Esophagus squamous epithelium (tissue), 5 donors: Measurements from ENCODE around the gene ZNF189. TPM values are rescaled to one million over a fixed set of nuclear protein-coding genes. Genes with fewer than 3 reads are reported as not detected.
A peak's percentile ranks its signal among the peaks of the same experiment; 100 is the strongest.

Source experiments
- DNase-seq: peaks from one replicate; lab custom pipeline; 2025; lab: John Stamatoyannopoulos, UW
- H3K27ac ChIP-seq, 4 donors: fragments of 200-600 bp; sonication (generic); one replicate each; pipeline ENCODE4 v1.5.1; 2016 to 2019; ENCODE audit warnings: mild to moderate bottlenecking in 1 of 4
- H3K27me3 ChIP-seq, 4 donors: fragments of 200-600 bp; sonication (generic); 1 replicate in 3 of 4; 2 replicates in 1 of 4; pipeline versions ENCODE4 v1.5.1 to v1.6.0; 2017 to 2021; ENCODE audit warnings: antibody characterized with exemption in 1 of 4
- H3K36me3 ChIP-seq, 3 donors: fragments of 200-600 bp; sonication (generic); one replicate each; pipeline ENCODE4 v1.5.1; 2016 to 2019
- H3K4me1 ChIP-seq, 3 donors: fragments of 200-600 bp; sonication (generic); one replicate each; pipeline ENCODE4 v1.5.1; 2017 to 2019
- H3K4me3 ChIP-seq, 4 donors: fragments of 200-600 bp; sonication (generic); 1 replicate in 3 of 4; 2 replicates in 1 of 4; pipeline ENCODE4 v1.5.1; 2016 to 2019; ENCODE audit warnings: mild to moderate bottlenecking in 2 of 4, moderate library complexity in 1 of 4
- H3K9me3 ChIP-seq, 3 donors: fragments of 200-600 bp; sonication (generic); one replicate each; pipeline ENCODE4 v1.5.1; 2016 to 2019
- POLR2A ChIP-seq, 4 donors: fragments of 450-650 bp; IDR thresholded peaks; one replicate each; pipeline ENCODE4 v1.6.1; 2017; ENCODE audit warnings: antibody characterized with exemption in 4 of 4, mild to moderate bottlenecking in 4 of 4, moderate library complexity in 3 of 4
- WGBS, 2 donors: methylation state at CpG; one replicate each; pipeline ENCODE4 v1.1.5; 2018; 5-methylcytosine and 5-hydroxymethylcytosine counted together
- intact Hi-C: fragments of 100-400 bp; cut with DNase I; formaldehyde crosslinking; loops from one replicate; pipeline ENCODE4 v1.15.0; 2022
- small RNA-seq, 4 donors: library from RNA; depleted of rRNA; stranded (forward); fragments of <200 nt; gene quantifications; one replicate each; pipeline ENCODE3, GENCODE V24; 2016
- total RNA-seq, 4 donors: library from RNA; depleted of rRNA; stranded (reverse); fragments of >200 nt; gene quantifications; one replicate each; pipeline ENCODE4 v1.1.0, GENCODE V29; 2016
- TF ChIP-seq, protein P1 (sequence below), 6 experiments: fragments of 450-650 bp in 4 of 6; fragments of 200-600 bp in 2 of 6; sonication (generic) in 2 of 6; IDR thresholded peaks; one replicate each; pipeline ENCODE4 v1.5.1; 2016 to 2019; ENCODE audit warnings: antibody characterized with exemption in 6 of 6, mild to moderate bottlenecking in 4 of 6, moderate library complexity in 4 of 6
- donor health status: DM: yes; HTN: yes; CAD: no.

The ZNF189 gene
- total RNA-seq, 4 donors from 2014 or later: 5.0 to 14.7 (median 6.6) TPM

DNA sequence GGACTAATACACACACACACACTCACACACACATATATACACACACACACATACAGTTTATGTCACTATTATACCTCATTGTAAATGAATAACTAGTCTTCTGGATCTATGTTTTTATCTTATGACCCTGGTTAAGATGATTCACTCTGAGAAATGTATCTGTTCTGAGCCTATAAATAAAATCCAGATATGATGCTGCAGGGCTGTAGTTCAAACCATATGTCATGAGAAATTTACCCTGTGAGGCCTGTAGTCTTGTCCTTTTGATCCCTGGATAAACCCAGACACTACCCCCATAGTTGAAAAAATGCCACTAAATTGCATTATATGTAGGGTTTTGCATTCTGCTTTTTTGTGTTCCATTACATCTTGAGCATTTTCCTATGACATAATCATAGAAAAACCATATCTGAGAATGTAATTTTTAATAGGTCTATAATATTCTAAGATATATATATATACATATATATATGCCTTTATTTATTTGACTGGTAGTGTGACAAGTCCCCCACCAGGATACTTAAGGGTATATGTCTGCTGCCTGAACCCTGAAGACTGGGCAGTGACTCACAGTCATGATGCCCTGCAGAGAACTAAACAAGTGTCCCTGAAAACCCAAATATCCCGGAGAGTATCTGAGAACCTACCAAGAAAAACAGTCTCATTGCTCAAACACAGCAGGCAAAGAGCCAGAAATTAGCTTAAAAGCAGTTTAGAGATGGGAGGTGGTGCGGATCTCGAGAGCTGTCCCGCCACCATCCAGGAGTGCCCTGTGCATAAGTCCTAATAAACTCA lies 55.3 kb downstream of the ZNF189 start:
- Histone ChIP-seq H3K9me3 (no peaks in the 10 kb centered on the region), H3K36me3 (no peaks in the 10 kb centered on the region), H3K27me3 (peaks cover 0 to 18% (median 0%) of the 10 kb centered on the region in 4 donors), H3K4me1 (peaks cover 0 to 7% (median 3%) of the 10 kb centered on the region in 3 donors), H3K4me3 (no peak overlapping the region), H3K27ac (no peak overlapping the region)
- WGBS, 2 donors: 80 to 86% methylated on average over 4 of the region's 4 CpGs
- TF ChIP-seq POLR2A (IDR thresholded peaks at IDR 0.05): no peak
- TF ChIP-seq, protein P1, sequence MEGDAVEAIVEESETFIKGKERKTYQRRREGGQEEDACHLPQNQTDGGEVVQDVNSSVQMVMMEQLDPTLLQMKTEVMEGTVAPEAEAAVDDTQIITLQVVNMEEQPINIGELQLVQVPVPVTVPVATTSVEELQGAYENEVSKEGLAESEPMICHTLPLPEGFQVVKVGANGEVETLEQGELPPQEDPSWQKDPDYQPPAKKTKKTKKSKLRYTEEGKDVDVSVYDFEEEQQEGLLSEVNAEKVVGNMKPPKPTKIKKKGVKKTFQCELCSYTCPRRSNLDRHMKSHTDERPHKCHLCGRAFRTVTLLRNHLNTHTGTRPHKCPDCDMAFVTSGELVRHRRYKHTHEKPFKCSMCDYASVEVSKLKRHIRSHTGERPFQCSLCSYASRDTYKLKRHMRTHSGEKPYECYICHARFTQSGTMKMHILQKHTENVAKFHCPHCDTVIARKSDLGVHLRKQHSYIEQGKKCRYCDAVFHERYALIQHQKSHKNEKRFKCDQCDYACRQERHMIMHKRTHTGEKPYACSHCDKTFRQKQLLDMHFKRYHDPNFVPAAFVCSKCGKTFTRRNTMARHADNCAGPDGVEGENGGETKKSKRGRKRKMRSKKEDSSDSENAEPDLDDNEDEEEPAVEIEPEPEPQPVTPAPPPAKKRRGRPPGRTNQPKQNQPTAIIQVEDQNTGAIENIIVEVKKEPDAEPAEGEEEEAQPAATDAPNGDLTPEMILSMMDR (IDR thresholded peaks at IDR 0.05): no peak
- intact Hi-C loops: no loop called here
- no peak for DNase-seq

DNA sequence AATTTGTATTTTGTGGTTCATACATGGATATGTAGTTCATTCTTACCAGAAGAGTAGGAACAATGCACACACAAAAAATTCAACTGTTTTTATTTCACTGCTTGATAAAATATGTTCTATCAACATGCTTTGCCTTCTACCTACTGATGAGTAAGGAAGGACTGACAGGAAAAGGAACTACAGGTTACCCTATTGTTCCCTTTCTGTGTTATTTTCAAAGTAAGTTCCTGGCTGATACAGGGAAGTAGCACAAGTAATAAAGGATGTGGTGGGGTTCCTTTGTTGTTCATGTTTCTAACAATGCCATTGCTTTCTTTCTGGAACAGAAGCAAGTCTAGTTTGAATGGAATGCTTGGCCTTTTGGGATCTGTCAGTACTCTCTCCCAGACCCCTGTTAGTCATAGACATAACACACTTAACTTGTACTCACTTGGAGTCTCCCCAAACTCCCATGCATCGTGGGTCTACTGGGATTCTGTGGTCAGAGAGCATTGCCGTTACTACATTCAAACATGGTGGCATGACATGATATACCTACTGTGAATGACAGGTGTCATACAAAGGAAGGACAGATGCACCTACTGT lies 57.1 kb downstream of the ZNF189 start:
- Histone ChIP-seq H3K27ac (no peak overlapping the region), H3K9me3 (no peaks in the 10 kb centered on the region), H3K36me3 (no peaks in the 10 kb centered on the region), H3K4me1 (no peaks in the 10 kb centered on the region), H3K4me3 (no peak overlapping the region), H3K27me3 (peaks cover 0 to 7% (median 0%) of the 10 kb centered on the region in 4 donors)
- TF ChIP-seq, protein P1 (IDR thresholded peaks at IDR 0.05): no peak
- intact Hi-C loops: loop anchor here (5.0 kb wide), 1 partner anchor 72 kb away; no protein-coding TSS in a partner anchor
- DNase-seq: no peak
- WGBS, 2 donors: 29 to 73% methylated on average over 1 to 2 of the region's 2 CpGs

DNA sequence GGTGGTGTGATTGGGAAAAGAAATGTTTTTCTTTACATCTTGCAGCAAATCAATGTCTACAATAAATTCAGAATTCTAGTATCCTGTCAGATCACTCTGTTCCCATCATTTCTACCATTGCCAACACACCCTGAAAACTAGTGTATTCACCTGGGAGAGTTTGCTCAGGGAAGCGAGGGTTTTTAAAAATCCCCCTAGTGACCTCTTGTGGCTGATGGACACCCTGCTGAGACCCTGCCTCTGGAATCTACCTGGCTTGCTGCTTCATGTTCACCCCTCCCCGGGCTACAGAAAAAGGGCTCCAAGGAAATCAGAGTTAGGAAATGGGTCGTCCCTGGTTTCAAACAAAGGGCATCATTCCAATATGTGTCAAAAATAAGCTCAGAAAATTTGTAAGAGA lies 58.4 kb downstream of the ZNF189 start:
- TF ChIP-seq, protein P1 (IDR thresholded peaks at IDR 0.05): no peak
- no peak for TF ChIP-seq POLR2A (IDR thresholded peaks at IDR 0.05)
- WGBS, 2 donors: 22 to 32% methylated on average over 2 to 3 of the region's 3 CpGs
- H3K4me1 ChIP-seq: no peaks in the 10 kb centered on the region
- H3K9me3 ChIP-seq: no peaks in the 10 kb centered on the region
- H3K4me3 ChIP-seq: no peak overlapping the region
- no peak overlapping the region for H3K27ac ChIP-seq
- H3K36me3 ChIP-seq: no peaks in the 10 kb centered on the region
- H3K27me3 ChIP-seq: peaks cover 0 to 7% (median 0%) of the 10 kb centered on the region in 4 donors
- intact Hi-C loops: loop anchor here (5.0 kb wide), 1 partner anchor 70 kb away; no protein-coding TSS in a partner anchor
- no peak for DNase-seq

DNA sequence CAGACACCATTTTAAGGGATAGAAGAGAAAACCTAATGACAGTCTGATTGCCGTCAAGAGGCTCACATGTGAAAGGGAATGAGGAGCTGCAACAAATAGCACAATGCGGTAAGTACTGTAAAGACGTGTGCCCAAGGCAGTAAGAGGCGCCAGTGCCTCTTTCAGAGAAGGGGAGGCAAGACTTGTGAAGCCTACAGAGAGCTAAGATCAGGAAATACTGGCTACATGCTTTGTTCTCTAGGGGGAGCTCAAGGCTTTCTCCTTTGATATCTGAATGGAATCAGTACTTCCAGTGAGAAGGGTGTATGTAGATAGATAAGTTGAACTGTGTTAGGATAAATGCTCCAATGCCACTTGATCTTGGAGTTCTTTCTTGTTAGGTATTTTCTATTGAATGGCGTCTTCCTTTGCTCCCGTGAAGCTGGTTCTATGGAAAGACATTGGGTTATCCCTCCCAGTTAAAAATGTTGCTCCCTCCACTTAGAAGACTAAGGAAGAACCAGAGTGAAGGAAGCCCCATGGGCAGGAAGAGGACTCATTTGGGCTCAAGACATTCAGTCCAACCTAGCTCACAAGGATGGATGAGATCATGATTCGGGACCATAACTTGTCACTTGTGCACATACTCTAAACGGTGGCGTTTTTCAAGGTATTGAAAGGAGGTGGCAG lies 60.4 kb downstream of the ZNF189 start:
- DNase-seq: no peak
- 30 to 36% methylated on average over 8 to 9 of the region's 9 CpGs for WGBS, 2 donors
- TF ChIP-seq, protein P1 (IDR thresholded peaks at IDR 0.05): peak; percentile 49 to 77 (median 66)
- TF ChIP-seq POLR2A (IDR thresholded peaks at IDR 0.05): no peak
- no peaks in the 10 kb centered on the region for H3K4me1 ChIP-seq
- intact Hi-C loops: loop anchor here (5.0 kb wide), 1 partner anchor 68 kb away; no protein-coding TSS in a partner anchor
- no peaks in the 10 kb centered on the region for H3K36me3 ChIP-seq
- H3K27ac ChIP-seq: no peak overlapping the region
- no peak overlapping the region for H3K4me3 ChIP-seq
- peaks cover 0 to 4% (median 0%) of the 10 kb centered on the region in 4 donors for H3K27me3 ChIP-seq
- no peaks in the 10 kb centered on the region for H3K9me3 ChIP-seq

Small RNA genes lying within 50 kb of the gene (small RNA-seq; reads per million reads assigned to genes)
- gene AL353621.2: 0 reads per million in 4 donors

Other genes with a start within 250 kb of the ZNF189 start
- not detected for gene BAAT, start 13.8 kb upstream of the ZNF189 start, total RNA-seq
- gene MRPL50, start 233 bp upstream of the ZNF189 start, total RNA-seq: 10 to 100 TPM in 3 of 4 donors, 1 to 10 TPM in 1; 4.4 to 13.9 (median 11.8) TPM
- not detected for gene ALDOB, start 36.9 kb downstream of the ZNF189 start, total RNA-seq
- gene RNF20, start 135.0 kb downstream of the ZNF189 start, total RNA-seq: 10 to 100 TPM; 17.3 to 24.6 (median 20.9) TPM
- not detected for gene PPP3R2, start 196.1 kb downstream of the ZNF189 start, total RNA-seq